Stimulated activated CD4-positive, alpha-beta T cell treated with anti-CD3 and anti-CD28 coated beads, Interleukin-4, amount 100 ng/mL, for 24 hours (primary cell): ENCODE data around the gene FOXE1.

ENCODE experiments used
- DNase-seq: peaks from one replicate; pipeline ENCODE4 v3.0.0-alpha.2; 2020

Gene FOXE1

DNA sequence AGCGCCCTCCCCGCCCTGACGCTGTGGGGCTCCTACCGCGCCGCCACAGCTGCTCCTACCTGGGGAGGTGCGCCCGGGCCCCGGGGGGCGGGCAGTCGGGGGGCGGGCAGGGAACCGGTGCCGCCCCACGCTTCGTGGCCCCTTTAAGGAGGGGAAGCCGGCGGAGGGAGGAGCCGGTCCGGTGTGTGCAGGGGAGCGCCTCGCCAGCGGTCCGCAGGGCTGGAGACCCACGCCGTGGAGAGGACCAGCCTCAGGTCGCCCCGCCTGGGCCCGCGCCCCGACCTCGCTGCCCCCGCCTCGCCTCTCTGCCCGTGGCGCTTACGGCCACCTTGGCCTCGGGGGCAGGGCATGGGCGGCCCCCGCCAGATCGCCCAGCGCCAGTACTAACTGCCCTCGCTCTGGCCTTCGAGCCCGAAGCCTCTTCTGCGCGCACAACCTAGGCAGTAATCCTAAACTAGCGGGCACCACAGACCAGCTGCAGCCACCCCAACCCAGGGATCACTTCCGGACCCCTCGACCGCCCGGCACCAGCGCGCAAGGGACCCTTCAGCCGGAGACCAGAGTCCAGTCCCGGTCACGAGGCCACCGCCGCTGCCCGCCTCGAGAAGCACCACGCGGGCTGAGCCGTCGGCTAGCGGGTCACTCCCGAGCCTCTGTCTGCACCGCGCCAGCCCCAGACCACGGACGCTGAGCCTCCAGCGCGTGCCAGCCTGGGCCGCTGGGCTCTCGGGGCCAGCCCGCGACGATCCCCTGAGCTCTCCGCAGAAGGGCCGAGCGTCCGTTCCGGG lies at the start of gene FOXE1:
FOXE1 (plus strand) TSS at position 171 of the 788 bp plus-strand sequence. CDS start 689 bp downstream, outside the sequence.
- no peak for DNase-seq

DNA sequence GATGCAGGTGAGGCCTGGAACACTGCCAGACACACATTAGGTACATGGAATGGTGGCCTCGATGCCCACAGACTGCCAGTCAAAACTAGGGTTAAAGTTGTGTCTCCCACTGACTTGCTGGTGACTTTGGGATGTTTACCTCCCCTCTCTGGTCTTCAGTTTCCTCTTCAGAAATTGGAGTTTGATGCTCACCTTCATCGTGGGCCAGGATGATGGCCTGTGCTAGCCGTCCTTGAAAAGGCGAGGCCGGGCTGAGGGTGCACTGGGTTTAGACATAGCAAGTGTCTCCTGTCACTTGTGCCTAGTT lies 49.0 kb upstream of the FOXE1 start:
- DNase-seq = no peak

DNA sequence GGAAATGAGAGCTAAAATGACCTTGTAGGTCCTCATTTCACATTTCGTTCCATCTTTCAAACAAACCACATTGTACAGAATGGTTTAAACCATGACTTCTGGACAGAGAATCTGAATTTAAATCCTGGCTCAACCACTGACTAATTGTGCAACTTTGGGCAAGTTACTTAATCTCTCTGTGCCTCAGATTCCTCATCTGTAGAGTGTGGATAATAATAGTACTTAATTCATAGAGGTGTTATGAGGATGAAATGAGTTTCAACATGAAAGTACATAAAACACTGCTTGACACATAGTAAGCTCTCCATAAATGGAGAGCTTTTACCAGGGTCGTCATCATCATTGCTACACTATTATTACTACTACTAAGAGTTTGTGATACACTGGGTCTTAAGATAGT lies 46.3 kb upstream of the FOXE1 start:
- DNase-seq = no peak

DNA sequence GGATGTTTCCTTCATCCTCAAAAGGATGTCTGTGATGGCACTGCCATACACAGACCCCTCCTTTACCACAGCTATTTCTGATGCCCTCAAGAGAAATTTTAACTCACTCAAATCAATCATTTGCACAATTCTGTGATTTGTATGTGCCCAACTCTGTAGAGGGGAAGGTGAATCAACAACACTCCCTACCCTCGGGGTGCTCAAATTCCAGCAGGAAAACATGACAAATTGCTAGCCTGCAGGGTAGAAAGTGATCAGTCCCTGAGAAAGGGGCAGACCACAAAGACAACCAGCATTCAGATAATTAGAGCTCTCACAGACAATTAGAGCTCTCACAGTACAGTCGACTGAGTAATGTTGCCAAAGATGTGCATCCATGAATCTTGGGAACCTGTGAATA lies 45.3 kb upstream of the FOXE1 start:
- DNase-seq = no peak

DNA sequence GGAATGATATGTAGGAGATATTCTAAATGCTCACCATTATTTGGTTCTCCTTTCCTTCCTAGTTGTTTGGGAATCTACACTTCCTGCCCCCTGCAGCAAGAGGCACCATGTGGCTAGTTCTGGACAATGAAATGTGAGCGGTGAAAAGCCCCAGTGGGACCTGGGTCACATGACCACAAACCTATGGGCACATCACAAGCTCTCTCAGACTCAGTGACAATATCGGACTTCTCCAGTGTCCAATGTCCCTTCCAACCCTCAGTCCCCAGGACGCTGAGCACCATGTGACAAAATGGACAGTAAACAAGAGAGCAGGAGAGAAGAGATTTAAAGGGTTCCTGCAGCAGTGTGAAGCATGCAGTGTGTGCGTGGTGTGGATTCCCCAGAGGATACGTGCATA lies 44.6 kb upstream of the FOXE1 start:
- no peak for DNase-seq

DNA sequence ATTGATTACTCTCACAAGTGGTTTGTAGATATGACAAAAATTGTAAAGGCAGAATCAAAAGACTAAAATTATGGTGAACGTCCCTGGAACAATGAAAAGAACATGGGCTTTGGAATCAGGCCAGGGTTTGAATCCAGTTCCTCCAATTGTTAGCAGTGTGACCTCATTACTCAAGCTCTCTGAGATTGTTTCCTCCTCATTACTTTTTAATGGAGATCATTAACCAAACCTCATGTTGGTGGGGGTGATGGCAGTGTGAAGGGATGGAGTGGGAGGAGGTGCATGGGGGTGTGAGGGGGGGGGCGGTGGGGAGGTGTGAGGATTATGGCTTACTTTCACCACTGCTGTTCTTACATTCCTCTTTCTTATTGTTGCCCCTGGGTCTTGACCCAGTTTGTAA lies 44.1 kb upstream of the FOXE1 start:
- no peak for DNase-seq

DNA sequence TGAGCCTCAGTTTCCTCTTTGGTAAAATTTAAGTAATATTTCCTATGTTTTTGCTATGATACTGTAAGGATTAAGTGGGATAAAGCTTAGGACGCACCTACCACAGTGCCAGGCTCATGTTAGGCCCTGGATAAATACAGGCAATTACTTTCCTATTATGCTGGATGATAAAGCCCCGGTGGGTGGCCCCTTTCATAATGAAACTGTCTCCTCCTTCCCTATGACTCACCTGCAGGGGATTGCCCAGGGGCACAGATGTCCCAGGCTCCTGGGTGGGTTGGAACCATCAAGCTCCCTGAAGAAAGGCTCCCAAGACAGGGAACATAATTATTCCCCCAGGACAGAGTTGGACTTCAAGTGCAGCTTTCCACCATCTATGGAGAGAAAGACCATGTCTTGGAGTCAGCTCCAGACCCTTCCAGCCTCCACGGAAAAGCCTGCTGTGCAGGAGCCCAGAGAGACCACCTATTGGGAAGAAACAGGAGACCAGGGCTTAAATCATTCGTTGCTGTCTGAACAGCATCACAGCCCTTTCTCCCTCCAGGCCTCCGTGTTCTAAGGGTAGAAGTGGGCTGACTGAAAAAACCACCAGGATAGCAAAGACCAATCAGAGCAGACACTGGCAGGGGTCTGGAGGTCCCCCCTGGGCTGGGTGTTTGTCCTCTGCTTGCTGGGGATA lies 43.2 kb upstream of the FOXE1 start:
- no peak for DNase-seq

DNA sequence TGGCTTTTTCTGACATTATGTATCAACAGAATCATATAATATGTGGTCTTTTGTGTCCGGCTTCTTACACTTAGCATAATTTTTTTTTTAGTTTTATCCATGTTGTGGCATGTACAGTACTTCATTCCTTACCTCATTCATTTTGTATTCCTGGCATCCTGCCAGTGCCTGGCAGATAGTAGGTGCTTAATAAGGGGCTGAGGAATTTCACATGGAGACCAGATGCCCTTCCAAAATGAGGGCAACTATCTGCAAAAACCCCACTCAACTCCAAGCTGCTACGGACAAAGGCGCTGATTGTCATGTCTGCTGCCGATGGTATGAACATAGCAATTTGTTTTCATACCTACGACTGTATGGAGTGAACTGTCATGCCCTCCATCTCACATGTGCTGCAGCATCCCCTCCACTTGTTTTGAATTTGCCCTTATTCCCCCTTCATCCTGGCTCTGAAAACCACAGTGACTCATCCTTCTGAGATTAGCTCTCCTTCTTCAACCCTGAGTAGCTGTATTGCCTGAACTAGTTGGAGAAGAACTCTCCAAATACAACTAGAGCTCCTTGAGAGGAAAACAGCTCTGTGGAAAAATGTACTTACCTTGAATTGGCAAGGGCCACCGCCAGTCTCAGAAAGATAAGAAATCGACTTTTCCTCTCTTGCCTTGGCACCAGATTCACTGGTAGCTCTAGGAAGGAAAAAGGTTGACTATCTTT lies 41.3 kb upstream of the FOXE1 start:
- no peak for DNase-seq

DNA sequence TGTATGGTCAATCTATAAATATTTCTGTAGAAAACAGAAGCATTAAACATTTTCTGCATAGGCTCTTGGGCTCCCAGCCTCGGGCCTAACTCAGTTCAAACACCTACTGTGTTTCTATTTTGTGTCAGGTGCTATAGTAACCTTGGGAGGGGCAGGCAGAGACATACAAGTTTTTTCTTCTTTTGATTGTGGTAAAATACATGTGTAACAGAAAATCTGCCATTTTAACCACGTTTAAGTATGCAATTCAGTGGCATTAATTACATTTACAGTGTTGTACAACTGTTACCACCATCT lies 40.8 kb upstream of the FOXE1 start:
- no peak for DNase-seq

DNA sequence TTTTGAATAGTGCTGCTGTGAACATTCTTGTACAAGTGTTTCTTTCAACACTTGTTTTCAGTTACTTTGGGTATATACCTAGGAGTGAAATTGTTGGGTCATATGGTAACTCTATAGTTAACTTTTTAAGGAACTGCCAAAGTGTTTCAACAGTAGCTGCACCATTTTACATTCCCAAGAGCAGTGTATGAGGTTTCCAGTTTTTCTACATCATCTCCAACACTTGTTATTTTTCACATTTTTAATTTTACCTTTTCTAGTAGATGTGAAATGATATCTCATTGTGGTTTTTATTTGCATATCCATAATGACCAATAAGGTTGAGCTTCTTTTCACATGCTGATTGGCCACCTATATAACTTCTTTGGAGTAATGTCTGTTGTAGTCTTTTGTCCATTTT lies 40.0 kb upstream of the FOXE1 start:
- DNase-seq = no peak

DNA sequence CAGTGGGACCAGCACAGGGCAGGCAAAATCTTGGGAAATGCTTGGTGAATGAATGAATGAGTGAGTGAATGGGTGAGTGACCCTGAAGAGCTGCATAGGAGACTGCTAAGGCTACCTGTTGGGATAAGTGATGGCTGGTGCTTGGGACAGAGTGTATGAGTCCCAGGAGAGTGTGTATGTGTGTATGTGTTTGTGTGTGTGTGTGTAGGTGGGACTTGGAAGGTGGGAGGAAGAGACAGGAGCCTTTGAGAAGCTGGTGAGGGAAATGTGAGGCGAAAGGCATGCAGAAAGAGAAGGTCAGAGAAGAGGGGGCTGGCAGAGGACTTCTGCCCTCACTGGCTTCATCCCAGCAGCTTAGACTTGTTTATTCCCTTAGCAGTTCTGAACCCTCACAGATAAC lies 33.3 kb upstream of the FOXE1 start:
- no peak for DNase-seq

DNA sequence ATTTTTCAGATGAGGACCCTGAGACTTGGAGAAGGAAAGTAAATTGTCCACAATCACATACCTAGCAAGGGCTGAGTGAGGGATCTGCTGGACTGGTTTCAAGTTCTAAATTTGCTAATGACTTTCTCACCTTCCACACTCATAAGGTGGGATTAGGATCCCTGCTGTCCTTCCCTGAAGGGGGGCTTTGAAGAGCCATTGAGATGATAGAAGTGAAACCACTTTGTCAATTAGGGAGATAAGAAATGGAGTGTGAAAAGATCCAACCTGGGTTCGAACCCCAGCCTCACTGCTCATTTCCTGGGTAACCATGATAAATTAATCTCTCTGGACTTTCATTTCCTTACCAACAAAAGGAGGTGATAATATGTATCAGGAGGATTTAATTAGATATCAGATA lies 32.7 kb upstream of the FOXE1 start:
- no peak for DNase-seq

DNA sequence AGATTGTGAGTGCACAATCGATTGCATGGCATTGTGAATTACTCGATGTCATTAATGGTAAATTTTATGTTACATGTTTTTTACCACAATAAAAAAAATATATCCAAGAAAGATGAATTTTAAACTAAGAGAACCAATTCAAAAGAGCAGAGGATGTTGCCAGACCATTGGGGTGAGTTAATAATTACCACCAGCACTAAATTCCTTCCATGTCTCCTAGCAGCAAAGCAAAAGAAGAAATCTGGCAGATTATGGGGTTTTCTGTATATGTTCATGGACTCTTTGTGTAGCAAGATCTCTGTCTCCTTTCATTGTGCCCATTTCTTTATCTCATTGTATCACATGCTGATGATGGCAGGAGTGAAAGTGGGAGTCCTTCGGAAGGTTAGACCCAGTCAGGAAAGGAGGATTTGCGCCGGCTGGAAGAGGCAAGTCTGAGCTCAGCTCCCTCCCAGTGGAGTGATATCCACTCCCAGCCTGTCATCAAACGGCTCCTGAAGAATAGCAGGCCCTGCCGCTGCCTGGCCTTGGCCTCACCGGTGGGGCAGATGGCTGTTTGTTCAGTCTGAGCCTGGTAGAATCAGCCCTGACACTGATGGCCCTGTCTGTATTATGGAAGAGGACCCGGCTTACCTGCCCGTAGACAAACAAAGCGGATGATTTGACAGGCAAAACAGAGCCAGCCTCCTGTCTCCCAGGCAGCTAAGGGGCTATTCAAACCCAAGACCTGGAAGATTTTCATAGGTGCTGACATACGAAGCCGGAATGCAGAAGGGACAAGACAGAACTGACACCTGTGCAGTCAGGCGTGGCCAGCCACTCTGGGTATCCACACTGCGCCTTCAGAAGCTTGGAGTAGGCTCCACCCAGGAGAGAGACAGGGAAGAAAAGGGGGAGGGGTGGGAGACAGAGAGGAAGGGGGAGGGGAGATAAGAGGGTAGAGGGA lies 21.9 kb upstream of the FOXE1 start:
- no peak for DNase-seq

DNA sequence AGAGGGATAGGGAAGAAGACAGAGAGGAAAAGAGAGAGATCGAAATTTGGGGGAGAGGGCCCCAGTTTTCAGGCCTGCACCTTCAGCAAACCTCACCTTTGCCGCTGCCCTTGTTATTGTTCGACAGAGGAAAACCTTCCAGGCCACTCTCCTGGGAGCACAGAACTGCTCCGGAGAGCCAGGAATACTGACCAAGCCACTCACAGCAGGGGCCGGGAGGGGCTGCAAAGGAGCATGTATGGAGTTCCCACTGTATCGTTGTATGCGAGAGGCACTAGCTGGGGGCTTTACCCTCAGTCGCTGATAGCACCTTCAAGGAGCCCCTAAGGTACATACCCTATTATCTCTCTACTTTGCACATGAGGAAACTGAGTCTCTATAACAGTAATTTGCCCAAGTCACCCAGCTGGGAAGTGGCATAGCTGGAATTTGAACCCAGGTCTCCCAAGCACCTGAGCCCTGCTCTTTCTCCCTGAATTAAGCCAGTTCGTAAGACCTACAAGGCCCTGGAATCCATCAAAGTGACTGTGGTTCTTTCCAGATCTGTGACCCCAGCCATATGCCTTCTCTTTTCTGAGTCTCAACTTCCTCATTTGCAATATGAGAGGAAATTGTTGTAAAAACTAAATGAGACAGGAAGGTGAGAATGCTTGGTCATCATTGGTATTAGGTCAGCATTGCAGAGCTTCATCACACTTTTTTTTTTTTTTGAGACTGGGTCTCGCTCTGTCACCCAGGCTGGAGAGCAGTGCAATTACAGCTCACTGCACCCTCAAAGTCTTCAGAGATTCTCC lies 21.0 kb upstream of the FOXE1 start:
- DNase-seq = no peak

DNA sequence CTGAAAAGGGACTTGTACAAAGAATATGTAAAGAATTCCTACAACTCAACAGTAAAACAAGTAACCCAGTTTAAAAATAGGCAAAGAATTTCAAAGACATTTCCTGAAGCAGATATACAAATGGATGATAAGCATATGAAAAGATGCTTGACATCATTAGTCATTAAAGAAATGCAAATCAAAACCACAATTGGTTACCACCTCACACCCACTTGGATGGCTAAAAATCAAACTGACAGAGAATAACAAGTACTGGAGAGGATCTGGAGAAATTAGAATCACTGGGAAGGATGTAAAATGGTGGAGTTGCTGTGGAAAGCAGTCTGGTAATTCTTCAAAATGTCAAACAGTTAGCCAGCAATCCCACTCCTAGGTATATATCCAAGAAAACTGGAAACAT lies 12.5 kb upstream of the FOXE1 start:
- no peak for DNase-seq

DNA sequence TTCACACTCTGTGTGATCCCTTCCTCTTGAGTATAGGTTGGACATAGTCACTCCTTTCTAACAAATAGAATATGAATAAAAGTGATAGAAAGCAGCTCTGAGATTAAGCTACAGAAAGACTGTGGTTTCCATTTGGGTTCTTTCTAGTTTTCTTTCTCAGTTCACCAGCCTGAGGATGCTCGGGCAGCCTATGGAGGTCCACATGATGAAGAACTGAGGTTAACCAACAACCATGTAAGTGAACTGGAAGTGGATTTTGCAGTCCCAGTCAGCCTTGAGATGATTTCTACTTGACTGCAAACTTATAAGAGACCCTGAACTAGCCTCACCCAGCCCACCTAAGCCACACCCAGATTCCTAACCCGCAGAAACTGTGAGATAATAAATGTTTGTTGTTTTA lies 10.1 kb upstream of the FOXE1 start:
- no peak for DNase-seq

DNA sequence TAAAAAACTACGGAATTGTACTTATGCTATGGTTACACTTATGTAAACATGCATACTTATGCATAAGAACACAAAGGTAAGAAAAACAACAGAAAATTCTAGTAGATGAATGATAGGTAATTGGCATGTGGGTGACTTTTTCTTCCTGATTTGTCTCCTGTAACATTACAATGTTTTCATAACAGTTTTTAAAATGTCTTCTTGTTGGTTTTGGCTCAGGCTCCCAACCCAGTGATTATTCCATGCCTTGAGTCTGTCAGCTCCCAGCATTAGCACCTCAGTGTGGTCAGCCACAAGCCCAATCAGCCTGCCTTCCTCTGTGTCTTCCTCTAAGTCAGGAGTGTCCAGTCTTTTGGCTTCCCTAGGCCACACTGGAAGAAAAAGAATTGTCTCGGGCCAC lies 7.9 kb upstream of the FOXE1 start:
- DNase-seq = no peak

DNA sequence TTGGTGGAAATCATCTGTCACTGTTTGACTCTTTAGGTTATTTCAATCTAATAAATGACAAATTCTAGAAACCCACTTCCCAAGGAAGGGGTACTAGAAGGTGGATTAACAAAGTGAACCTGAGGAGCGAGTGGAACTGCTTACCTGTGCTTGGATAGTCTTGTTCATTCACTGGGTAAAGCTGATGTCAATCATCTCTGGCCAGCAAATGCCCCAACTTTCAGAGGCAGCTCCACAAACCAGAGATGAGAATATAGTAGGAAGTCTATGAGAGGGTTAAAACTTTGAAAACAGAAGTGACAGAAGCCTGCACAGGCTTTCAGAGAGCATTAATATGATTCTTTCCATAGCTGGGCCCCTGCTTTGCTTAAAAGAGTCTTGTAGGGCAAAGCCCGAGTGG lies 7.3 kb upstream of the FOXE1 start:
- DNase-seq = no peak

DNA sequence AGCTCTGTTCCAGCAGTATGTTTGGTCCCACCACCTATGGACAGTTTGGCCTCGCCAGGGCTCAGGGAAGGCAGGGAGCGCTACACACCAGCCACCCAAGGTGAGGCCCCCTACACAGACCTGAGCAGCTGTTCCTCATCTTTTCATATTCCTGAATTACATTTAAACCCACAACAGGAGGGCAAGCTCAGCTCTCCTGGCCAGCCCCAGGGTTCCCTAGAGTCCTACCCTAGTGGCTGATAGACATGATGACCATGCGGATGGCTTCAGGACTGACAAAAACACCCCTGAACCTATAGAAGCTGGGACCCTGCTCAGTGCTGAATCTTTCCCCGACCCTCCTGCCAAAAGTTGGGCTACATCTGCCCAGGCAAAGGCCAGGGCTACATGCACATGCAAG lies 6.7 kb upstream of the FOXE1 start:
- DNase-seq = no peak

DNA sequence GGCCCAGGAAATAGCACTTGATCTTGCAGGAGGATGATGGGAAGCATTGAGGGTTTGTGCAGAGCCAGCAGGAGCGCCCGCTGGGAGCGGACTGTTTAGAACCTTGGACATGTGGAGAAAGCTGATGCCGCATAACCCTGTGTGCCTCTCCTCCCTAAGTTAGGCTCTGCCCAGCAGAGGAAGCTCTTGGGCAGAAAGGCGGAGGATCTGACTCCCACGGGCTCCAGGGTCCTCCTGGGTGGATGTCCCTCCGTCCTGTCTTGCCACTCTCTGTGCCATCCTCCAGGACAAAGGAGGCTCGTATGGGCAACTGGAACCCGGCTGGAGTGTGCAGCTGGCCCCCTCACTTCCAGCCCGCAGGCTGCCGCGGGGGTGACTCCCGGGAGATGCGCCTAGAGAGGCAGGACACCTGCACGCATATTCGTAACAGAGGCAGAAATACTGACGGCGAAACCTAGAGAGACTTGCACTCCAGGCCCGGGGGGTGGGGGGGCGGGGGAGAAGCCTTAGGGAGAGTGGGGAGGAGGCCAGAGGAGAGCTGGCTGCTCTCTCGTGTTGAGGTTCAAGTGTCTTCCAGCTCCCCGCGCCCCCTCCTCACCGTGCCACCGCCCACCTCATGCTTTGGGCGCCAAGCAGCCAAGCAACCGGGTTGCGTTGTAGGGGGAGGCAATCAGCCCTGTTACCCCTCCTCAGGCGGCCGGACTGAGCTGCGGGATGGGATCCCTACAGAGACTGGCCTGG lies 5.4 kb upstream of the FOXE1 start:
- DNase-seq = no peak

DNA sequence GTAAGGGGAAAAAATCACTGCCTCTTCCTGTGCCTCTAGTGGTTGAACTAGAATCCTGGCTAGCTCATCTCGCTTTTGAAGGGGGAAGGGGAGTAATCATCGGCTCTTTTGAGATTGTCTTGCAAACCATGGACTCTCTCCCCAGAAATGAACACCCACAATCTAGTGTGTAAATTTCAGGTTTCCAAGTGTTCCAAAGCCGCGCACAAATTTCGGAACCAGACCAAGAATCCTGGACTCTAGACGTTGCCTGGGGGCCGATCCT lies 4.9 kb upstream of the FOXE1 start:
- no peak for DNase-seq
